C4-2B (cell line): Measurements from ENCODE around the gene ITGAX.

Source experiments
- CTCF ChIP-seq: fragments of 450-650 bp; conservative IDR thresholded peaks from 2 replicates; pipeline ENCODE4 v1.5.1; 2017; ENCODE audit warnings: mild to moderate bottlenecking
- ZFX ChIP-seq: fragments of 450-650 bp; IDR thresholded peaks from 2 replicates; pipeline ENCODE4 v1.6.1; 2017

GRCh38 chr16:31428638-31429247 lies 73.8 kb downstream of the ITGAX start:
- TF ChIP-seq CTCF = no peak
- no peak for TF ChIP-seq ZFX
